ENCODE data around the gene PCSK5. TPM values are rescaled to one million over a fixed set of nuclear protein-coding genes. Genes with fewer than 3 reads are reported as not detected.

PCSK5 gene
- total RNA-seq, 1 experiment from 2014 or later: 7.5 TPM

DNA sequence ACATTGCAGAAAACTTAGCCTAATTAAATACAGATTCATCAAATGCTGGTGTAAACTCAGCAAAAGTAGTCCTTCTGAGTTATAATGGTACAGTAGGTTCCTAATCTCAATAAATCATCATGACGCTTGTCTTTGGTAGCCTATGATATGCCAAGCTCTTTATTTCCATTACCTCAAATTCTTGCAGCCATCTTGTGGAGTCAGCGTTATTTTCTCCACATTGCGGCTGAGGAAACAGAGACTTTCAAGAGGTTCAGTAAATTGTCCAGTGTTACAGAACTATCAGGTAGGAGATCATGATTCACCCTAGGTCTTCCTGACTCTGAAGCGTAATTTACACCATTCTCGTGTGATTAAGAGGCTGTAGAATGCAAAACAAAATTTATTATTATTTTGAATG lies 237.2 kb downstream of the PCSK5 start:
- no peak overlapping the region for H4K91ac ChIP-seq (ENCODE audit: insufficient read length, low read depth, low read length)
- no CpG with 5 or more reads among the region's 5 CpGs for WGBS (ENCODE audit: extremely low coverage, insufficient read length, low lambda C conversion rate)
- H4K8ac ChIP-seq (replicated peaks; ENCODE audit: insufficient read length, low read depth, low read length): no peak overlapping the region
- no peak overlapping the region for H3K18ac ChIP-seq (ENCODE audit: insufficient read length, low read depth, low read length)
- no peaks in the 10 kb centered on the region for H3K79me1 ChIP-seq (ENCODE audit: insufficient read depth, low read depth, low read length, poor library complexity, severe bottlenecking)
- no peak overlapping the region for H3K4ac ChIP-seq (ENCODE audit: low read depth, low read length)
- H3K4me3 Mint-ChIP-seq: no peak overlapping the region
- H4K5ac ChIP-seq (ENCODE audit: insufficient read length, low read depth, low read length): no peak overlapping the region
- no peaks in the 10 kb centered on the region for H3K9me3 ChIP-seq (ENCODE audit: control insufficient read depth, low read depth, low read length)
- no peak overlapping the region for H2BK12ac ChIP-seq (ENCODE audit: insufficient read length, low read depth, low read length)
- H3K4me1 Mint-ChIP-seq: peaks cover 20 to 23% of the 10 kb centered on the region in 2 experiments
- no peak overlapping the region for H3T11ph ChIP-seq (ENCODE audit: low read length)
- H2BK5ac ChIP-seq (ENCODE audit: insufficient read length, low read length): no peak overlapping the region
- H3K79me2 ChIP-seq (ENCODE audit: insufficient read depth, low read length): no peaks in the 10 kb centered on the region
- no peaks in the 10 kb centered on the region for H3K4me1 ChIP-seq (ENCODE audit: insufficient read depth, low read length)
- H3K4me2 ChIP-seq (ENCODE audit: insufficient read depth, insufficient read length, low read length): no peak overlapping the region
- H3K56ac ChIP-seq (ENCODE audit: insufficient read length, low read depth, low read length): no peak overlapping the region
- TF ChIP-seq, protein P1, sequence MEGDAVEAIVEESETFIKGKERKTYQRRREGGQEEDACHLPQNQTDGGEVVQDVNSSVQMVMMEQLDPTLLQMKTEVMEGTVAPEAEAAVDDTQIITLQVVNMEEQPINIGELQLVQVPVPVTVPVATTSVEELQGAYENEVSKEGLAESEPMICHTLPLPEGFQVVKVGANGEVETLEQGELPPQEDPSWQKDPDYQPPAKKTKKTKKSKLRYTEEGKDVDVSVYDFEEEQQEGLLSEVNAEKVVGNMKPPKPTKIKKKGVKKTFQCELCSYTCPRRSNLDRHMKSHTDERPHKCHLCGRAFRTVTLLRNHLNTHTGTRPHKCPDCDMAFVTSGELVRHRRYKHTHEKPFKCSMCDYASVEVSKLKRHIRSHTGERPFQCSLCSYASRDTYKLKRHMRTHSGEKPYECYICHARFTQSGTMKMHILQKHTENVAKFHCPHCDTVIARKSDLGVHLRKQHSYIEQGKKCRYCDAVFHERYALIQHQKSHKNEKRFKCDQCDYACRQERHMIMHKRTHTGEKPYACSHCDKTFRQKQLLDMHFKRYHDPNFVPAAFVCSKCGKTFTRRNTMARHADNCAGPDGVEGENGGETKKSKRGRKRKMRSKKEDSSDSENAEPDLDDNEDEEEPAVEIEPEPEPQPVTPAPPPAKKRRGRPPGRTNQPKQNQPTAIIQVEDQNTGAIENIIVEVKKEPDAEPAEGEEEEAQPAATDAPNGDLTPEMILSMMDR (conservative IDR thresholded peaks at IDR 0.05): no peak
- H3K9ac ChIP-seq (ENCODE audit: extremely low read depth, insufficient read length, low read length): no peak overlapping the region
- H3K36me3 Mint-ChIP-seq (ENCODE audit: insufficient read depth in 1 of 3, low read depth in 3 of 3): no peaks in the 10 kb centered on the region
- no peaks in the 10 kb centered on the region for H3K23me2 ChIP-seq (ENCODE audit: insufficient read length, low read depth, low read length, poor library complexity, severe bottlenecking)
- no peaks in the 10 kb centered on the region for H3K27me3 Mint-ChIP-seq (ENCODE audit: low read depth)
- no peaks in the 10 kb centered on the region for H3K27me3 ChIP-seq (ENCODE audit: insufficient read depth, low read length)
- H3K14ac ChIP-seq (ENCODE audit: insufficient read depth, low read length): no peak overlapping the region
- no peak overlapping the region for H3K27ac ChIP-seq (ENCODE audit: insufficient read length, low read depth, low read length)
- no peaks in the 10 kb centered on the region for H4K20me1 ChIP-seq (ENCODE audit: control insufficient read depth, insufficient read depth, insufficient read length)
- H3K27ac Mint-ChIP-seq: no peak overlapping the region
- no peak overlapping the region for H2BK15ac ChIP-seq (ENCODE audit: low read depth, low read length)
- H2BK120ac ChIP-seq (ENCODE audit: low read depth, low read length, poor library complexity, severe bottlenecking): no peak overlapping the region
- no peak overlapping the region for H2AK5ac ChIP-seq (ENCODE audit: insufficient read length, low read length)
- no peak for DNase-seq
- H3K23ac ChIP-seq (ENCODE audit: insufficient read length, low read depth, low read length): no peak overlapping the region
- H2AFZ ChIP-seq (ENCODE audit: low read length): no peak overlapping the region
- H3K9me3 Mint-ChIP-seq: no peaks in the 10 kb centered on the region
- H2BK20ac ChIP-seq (ENCODE audit: low read depth, low read length, poor library complexity, severe bottlenecking): no peak overlapping the region

Measured in H9 (cell line).